ENCODE data around the gene DPH5. TPM values are rescaled to one million over a fixed set of nuclear protein-coding genes. Genes with fewer than 3 reads are reported as not detected.
"Not testable (repeated sequence)": the region's sequence is repeated elsewhere in the genome, so short reads cannot be mapped to it uniquely, and the experiment has no call there.

The DPH5 gene
- polyA plus RNA-seq, 12 donors, result 34.7 to 68.3 (median 60.3) TPM; not detected in 1

GRCh38 chr1:100995198-100995988 lies 30.2 kb downstream of the DPH5 start:
- no peak for DNase-seq

- DNase-seq, result no peak
These were observed 36.1 kb downstream of the DPH5 start for GRCh38 chr1:100989306-100990077.

GRCh38 chr1:100988121-100988520 lies 37.5 kb downstream of the DPH5 start:
- DNase-seq, result no peak

GRCh38 chr1:100982793-100983192 lies 42.8 kb downstream of the DPH5 start:
- DNase-seq, result no peak

GRCh38 chr1:100979631-100980030 lies 46.0 kb downstream of the DPH5 start:
- DNase-seq, result no peak

- no peak for DNase-seq
These were observed 48.6 kb downstream of the DPH5 start for GRCh38 chr1:100976936-100977335.

GRCh38 chr1:100972185-100972584 lies 53.4 kb downstream of the DPH5 start:
- no peak for DNase-seq

- DNase-seq, result no peak
These were observed 54.6 kb downstream of the DPH5 start for GRCh38 chr1:100971021-100971420.

GRCh38 chr1:100969327-100969726 lies 56.3 kb downstream of the DPH5 start:
- no peak for DNase-seq

GRCh38 chr1:100968621-100969020 lies 57.0 kb downstream of the DPH5 start:
- DNase-seq, result no peak

- DNase-seq, result no peak
These were observed 65.5 kb downstream of the DPH5 start for GRCh38 chr1:100960098-100960497.

- DNase-seq, result no peak
These were observed 66.0 kb downstream of the DPH5 start for GRCh38 chr1:100959502-100960060.

- DNase-seq, result peak; percentile 48
These were observed 70.3 kb downstream of the DPH5 start for GRCh38 chr1:100955322-100955721.

- DNase-seq, result no peak
These were observed 71.4 kb downstream of the DPH5 start for GRCh38 chr1:100953960-100954730.

GRCh38 chr1:100952970-100953369 lies 72.6 kb downstream of the DPH5 start:
- not testable (repeated sequence) for DNase-seq

GRCh38 chr1:100952104-100952745 lies 73.4 kb downstream of the DPH5 start:
- no peak for DNase-seq

- peak; percentile 37 for DNase-seq
These were observed 74.8 kb downstream of the DPH5 start for GRCh38 chr1:100950781-100951180.

- no peak for DNase-seq
These were observed 75.2 kb downstream of the DPH5 start for GRCh38 chr1:100950337-100950736.

- DNase-seq, result not testable (repeated sequence)
These were observed 75.9 kb downstream of the DPH5 start for GRCh38 chr1:100949515-100950158.

GRCh38 chr1:100948721-100949405 lies 76.7 kb downstream of the DPH5 start:
- not testable (repeated sequence) for DNase-seq
